ENCODE measurements around the gene ZNF469. TPM values are rescaled to one million over a fixed set of nuclear protein-coding genes. Genes with fewer than 3 reads are reported as not detected.

ZNF469 gene
- total RNA-seq, 1 donor from 2014 or later, result under 0.01 TPM

DNA sequence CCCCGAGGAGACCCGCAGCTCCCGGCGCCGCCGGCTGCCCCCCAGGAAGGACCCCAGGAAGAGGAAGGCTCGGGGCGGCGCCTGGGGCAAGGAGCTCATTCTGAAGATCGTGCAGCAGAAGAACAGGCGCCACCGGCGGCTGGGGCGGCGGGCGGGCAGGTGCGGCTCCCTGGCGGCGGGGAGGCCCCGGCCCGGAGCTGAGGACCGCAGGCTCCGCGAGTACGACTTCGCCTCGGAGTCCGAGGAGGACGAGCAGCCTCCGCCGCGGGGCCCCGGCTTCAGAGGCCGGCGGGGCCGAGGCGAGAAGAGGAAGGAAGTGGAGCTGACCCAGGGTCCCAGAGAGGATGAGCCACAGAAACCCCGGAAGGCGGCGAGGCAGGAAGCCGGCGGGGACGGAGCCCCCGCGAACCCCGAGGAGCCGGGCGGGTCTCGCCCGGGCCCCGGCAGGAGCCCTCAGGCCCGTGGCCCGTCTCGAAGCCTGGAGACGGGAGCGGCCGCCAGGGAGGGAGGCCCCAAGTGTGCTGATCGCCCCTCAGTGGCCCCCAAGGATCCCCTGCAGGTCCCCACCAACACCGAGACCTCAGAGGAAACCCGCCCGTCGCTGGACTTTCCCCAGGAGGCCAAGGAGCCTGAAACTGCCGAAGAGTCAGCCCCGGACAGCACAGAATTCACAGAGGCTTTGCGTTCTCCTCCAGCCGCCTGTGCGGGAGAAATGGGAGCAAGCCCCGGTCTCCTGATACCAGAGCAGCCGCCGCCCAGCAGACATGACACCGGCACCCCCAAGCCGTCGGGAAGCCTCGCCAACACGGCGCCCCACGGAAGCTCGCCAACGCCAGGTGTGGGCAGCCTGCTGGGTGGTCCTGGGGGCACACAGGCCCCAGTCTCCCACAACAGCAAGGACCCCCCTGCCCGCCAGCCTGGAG is 48.0 kb downstream of the ZNF469 start:
- no peaks in the 10 kb centered on the region for H3K36me3 ChIP-seq (ENCODE audit: control insufficient read depth, insufficient read depth, low read length)
- peaks cover 15% of the 10 kb centered on the region for H3K27me3 ChIP-seq (ENCODE audit: control insufficient read depth, insufficient read depth, low read length)
- FAIRE-seq (no peak), DNase-seq (ENCODE audit: low read depth) (no peak)
- peak overlapping the region; percentile 3 for H3K4me3 ChIP-seq (ENCODE audit: low read depth, low read length)
- TF ChIP-seq, protein P1, sequence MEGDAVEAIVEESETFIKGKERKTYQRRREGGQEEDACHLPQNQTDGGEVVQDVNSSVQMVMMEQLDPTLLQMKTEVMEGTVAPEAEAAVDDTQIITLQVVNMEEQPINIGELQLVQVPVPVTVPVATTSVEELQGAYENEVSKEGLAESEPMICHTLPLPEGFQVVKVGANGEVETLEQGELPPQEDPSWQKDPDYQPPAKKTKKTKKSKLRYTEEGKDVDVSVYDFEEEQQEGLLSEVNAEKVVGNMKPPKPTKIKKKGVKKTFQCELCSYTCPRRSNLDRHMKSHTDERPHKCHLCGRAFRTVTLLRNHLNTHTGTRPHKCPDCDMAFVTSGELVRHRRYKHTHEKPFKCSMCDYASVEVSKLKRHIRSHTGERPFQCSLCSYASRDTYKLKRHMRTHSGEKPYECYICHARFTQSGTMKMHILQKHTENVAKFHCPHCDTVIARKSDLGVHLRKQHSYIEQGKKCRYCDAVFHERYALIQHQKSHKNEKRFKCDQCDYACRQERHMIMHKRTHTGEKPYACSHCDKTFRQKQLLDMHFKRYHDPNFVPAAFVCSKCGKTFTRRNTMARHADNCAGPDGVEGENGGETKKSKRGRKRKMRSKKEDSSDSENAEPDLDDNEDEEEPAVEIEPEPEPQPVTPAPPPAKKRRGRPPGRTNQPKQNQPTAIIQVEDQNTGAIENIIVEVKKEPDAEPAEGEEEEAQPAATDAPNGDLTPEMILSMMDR (IDR thresholded peaks at IDR 0.05; ENCODE audit: insufficient read depth, low read length, severe bottlenecking), result no peak

DNA sequence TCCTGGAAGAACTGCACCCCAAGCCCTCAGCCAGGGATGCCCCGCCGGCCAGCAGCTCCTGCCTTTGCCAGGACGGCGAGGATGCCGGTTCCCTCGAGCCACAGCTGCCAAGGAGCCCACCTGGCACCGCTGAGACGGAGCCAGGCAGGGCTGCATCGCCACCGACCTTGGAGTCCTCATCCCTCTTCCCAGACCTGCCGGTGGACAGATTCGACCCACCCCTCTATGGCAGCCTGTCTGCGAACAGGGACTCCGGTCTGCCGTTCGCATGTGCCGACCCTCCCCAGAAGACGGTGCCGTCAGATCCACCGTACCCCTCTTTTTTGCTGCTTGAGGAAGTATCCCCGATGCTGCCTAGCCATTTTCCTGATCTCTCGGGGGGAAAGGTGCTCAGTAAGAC is 48.9 kb downstream of the ZNF469 start:
- no peak overlapping the region for H3K4me3 ChIP-seq (ENCODE audit: low read depth, low read length)
- peaks cover 15% of the 10 kb centered on the region for H3K27me3 ChIP-seq (ENCODE audit: control insufficient read depth, insufficient read depth, low read length)
- FAIRE-seq (no peak), DNase-seq (ENCODE audit: low read depth) (no peak)
- no peaks in the 10 kb centered on the region for H3K36me3 ChIP-seq (ENCODE audit: control insufficient read depth, insufficient read depth, low read length)
- TF ChIP-seq, protein P1 (IDR thresholded peaks at IDR 0.05; ENCODE audit: insufficient read depth, low read length, severe bottlenecking), result no peak

DNA sequence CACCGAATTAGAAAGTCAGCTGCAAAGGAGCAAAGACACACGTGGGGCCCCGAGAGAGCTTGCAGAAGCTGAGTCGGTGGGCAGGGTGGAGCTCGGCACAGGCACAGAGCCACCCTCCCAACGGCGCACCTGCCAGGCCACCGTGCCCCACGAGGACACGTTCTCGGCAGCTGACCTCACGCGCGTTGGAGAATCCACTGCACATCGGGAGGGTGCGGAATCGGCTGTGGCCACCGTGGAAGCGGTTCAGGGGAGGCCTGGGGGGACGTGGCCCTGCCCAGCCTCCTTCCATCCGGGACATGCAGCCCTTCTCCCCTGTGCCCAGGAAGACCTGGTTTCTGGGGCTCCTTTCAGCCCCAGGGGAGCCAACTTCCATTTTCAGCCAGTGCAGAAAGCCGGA is 49.4 kb downstream of the ZNF469 start:
- H3K4me3 ChIP-seq (ENCODE audit: low read depth, low read length), result no peak overlapping the region
- H3K27me3 ChIP-seq (ENCODE audit: control insufficient read depth, insufficient read depth, low read length), result peaks cover 15% of the 10 kb centered on the region
- no peak for FAIRE-seq

More for the DNA sequence above, 49.4 kb downstream of the ZNF469 start:
- no peak for DNase-seq (ENCODE audit: low read depth)
- H3K36me3 ChIP-seq (ENCODE audit: control insufficient read depth, insufficient read depth, low read length), result no peaks in the 10 kb centered on the region
- TF ChIP-seq, protein P1 (IDR thresholded peaks at IDR 0.05; ENCODE audit: insufficient read depth, low read length, severe bottlenecking), result no peak

Other genes starting within 250 kb of the ZNF469 start
- gene ZFPM1, start 70.3 kb downstream of the ZNF469 start, total RNA-seq, result 0.79 and 1.7 TPM in 2 replicates
- gene ZC3H18, start 187.4 kb downstream of the ZNF469 start, total RNA-seq, result 10.5 and 11.1 TPM in 2 replicates

Data from bronchial epithelial cell (primary cell).